Measurements from ENCODE around the gene NWD2.

NWD2 gene

GRCh38 chr4:37438564-37439279 lies 194.2 kb downstream of the NWD2 start:
- DNase-seq, result no peak

- no peak for DNase-seq
These were observed 195.4 kb downstream of the NWD2 start for GRCh38 chr4:37439809-37440474.

DNA sequence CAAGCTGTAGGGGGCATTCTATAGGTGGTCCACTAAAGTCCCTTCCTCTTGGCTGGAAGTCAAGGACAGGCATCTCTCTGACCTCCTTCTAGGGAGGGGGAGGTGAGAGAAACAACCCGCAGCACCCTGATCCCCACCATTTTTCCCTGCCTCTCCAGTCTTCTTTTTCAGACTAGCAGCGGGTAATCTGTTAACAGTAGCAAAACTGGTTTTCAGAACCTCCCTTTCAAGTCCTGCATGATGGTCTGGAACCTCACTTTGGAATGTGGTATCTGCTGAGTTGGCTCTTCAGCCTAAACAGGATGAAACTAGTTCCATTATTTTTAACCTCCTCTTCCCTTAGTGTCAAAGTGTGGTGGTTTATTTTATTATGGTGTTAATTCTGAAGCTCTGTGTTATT lies 196.0 kb downstream of the NWD2 start:
- no peak for DNase-seq

DNA sequence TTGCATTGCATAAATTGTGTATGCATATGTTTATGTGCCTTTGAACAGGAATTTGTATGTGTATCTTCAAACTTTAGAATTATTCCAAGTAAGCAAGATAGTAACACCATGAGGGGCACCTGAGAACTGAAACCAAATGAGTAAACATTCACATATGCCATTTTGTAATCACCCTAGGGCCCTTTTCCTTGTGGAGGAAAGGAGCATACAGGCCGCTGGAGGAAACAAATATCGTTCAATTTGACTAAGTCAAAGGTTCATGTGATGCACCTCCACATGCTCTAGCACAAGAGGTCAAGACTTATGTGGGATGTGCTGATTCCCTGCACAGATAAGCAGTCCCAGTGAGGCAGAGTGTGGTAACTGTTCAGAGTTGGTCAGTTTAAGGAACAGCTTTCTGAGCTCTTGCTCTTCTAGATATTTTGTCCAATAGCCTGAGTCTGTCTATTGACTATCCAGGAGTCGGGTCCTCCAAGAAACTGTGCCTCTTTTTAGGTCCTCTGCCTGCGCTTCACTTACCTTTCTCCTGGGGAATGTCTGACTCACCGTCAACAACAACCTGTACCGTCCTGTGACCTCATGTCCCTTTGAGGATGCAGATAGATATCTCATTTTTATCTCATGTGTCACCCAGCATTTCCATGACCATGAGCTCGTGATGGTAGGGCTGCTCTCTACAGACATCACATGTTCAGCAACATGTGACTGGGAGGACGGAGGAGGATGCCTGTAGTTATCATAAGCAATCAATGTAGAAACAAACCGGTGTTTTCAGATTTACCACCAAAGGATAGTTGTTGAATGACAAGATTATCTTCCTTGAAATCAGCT lies 196.9 kb downstream of the NWD2 start:
- DNase-seq, result no peak

- no peak for DNase-seq
These were observed 197.4 kb downstream of the NWD2 start for GRCh38 chr4:37442062-37442323.

- DNase-seq, result no peak
These were observed 198.6 kb downstream of the NWD2 start for GRCh38 chr4:37443137-37443536.

- DNase-seq, result no peak
These were observed 200.5 kb downstream of the NWD2 start for GRCh38 chr4:37445023-37445422.

GRCh38 chr4:37446016-37446415 lies 201.5 kb downstream of the NWD2 start:
- no peak for DNase-seq

- DNase-seq, result no peak
These were observed 203.3 kb downstream of the NWD2 start for GRCh38 chr4:37447886-37448285.

DNA sequence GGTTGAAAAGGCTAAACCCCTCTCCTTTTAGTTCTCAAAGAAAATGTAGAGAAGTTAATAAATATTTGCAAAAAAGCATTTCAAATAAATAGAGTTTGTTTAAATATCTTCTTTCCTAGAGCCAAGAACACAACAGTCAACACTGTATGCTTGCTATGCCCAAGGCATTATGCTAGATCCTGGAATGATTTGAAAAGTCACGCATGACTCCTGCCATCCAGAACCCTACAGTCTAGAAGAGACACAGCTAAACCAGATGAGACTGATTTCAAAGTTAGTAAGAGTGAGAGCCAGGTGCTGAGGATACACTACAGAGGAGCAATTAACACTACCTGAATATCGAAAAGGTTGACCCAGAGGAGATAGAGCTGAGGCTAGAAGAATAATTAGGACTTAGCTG lies 205.8 kb downstream of the NWD2 start:
- no peak for DNase-seq

GRCh38 chr4:37450911-37451310 lies 206.4 kb downstream of the NWD2 start:
- no peak for DNase-seq

DNA sequence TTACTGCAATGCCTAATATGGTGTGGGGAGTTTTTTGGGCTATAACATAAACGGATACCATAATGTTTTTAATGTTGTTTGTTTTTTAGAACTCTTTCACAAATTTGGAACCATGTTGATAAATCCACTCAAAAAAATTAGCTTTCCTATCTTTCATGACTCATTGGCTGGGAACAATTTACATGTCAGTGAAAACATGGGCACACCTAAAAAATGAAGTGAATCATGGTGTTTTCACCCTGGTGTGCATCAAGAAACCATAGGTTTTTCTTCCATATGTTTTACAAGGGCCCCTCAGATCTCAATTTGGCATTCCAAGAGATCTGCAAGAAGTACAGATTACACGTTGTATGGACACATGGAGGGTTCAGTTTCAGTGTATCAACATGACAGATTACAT lies 207.1 kb downstream of the NWD2 start:
- DNase-seq, result no peak

DNA sequence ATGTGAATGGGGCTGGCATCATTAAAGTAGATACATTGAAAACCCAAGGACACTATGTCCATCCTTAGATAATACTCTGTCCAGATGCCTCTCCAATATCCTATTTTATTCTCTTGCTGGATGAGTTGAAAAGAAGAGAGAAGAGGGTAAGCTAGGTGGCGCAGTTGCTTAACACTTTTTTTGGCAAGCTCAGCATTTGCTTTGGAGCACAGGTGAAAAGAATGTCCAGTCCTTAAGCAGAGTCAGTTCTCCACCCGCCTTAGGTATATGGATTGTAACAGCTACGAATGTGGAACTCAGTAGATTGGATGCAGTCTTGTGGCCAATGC lies 208.4 kb downstream of the NWD2 start:
- DNase-seq, result peak in 39 of 58 donors; percentile 6 to 70 (median 36)

DNA sequence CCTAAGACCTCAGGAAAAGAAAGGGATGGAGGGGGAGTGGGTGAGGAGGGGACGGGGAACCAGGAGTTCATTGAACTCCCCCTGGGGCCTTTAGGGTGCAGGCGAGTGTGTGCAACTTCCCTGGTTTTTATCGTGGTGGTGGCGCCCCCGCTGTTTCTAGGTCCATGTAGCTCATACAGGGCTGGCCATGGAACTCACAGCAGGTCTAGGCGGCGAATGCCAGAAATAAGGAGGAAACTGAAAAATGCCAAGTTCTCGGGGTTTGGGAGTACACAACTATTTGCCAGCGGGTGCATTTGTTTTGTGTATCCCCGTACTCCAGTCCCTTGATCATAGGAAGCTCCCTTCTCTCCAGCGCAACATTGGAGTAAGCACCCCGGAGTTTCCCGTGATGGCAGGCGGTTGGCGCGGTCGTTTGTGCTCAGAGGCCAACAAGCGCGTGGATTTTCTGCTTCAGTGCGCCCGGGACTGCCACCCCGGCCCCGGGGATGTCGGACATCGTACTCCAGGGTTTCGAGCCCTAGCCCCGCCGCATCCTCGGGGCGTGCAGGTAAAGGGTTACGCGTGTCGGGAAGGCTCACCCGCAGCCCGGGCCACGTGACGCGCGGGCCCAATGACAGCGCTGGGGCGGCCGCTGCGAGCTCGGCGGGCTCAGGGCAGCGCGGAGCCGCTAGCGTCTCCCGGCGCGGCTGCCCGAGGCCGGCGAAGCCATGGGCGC lies 208.9 kb downstream of the NWD2 start:
- peak in 56 of 58 donors; percentile 7 to 81 (median 56) for DNase-seq

GRCh38 chr4:37453999-37454800 lies 209.7 kb downstream of the NWD2 start:
- DNase-seq, result no peak

GRCh38 chr4:37455301-37456131 lies 211.0 kb downstream of the NWD2 start:
- DNase-seq, result peak in 1 of 58 donors; percentile 47

- DNase-seq, result no peak
These were observed 217.3 kb downstream of the NWD2 start for GRCh38 chr4:37461801-37462200.

GRCh38 chr4:37463033-37463856 lies 218.7 kb downstream of the NWD2 start:
- DNase-seq, result no peak

Measured in anterior cingulate cortex (tissue), 58 donors.